ENCODE results near the gene PDE8B.

Gene PDE8B

GRCh38 chr5:77438071-77438470 lies 227.6 kb downstream of the PDE8B start:
- H3K9me3 ChIP-seq (ENCODE audit: control extremely low read depth in 1 of 5, control insufficient read depth in 4 of 5, insufficient read depth in 2 of 5, low read depth in 1 of 5, low read length in 4 of 5) = no peaks in the 10 kb centered on the region
- peaks cover 7 to 35% (median 28%) of the 10 kb centered on the region in 4 experiments for H3K36me3 ChIP-seq (ENCODE audit: control insufficient read depth in 4 of 4, insufficient read depth in 4 of 4, low read length in 3 of 4)
- H3K4me3 ChIP-seq (ENCODE audit: control insufficient read depth in 1 of 7, extremely low read depth in 1 of 7, insufficient read depth in 4 of 7, low read depth in 2 of 7, low read length in 6 of 7) = no peak overlapping the region
- H3K4me1 ChIP-seq (ENCODE audit: control extremely low read depth in 1 of 4, control insufficient read depth in 4 of 4, insufficient read depth in 4 of 4, low read length in 3 of 4) = no peaks in the 10 kb centered on the region
- H3K27ac ChIP-seq (ENCODE audit: insufficient read depth in 1 of 2, low read depth in 1 of 2, low read length in 2 of 2, poor library complexity in 1 of 2, severe bottlenecking in 2 of 2) = no peak overlapping the region
- no peak for DNase-seq
- no peaks in the 10 kb centered on the region for H3K27me3 ChIP-seq (replicated peaks in 2 of 5; ENCODE audit: control insufficient read depth in 4 of 5, insufficient read depth in 5 of 5, low read length in 4 of 5)
- CTCF ChIA-PET = interaction anchor here (1.2 to 1.7 kb wide), 2 partner anchors 54 to 295 kb away, joined by 3 to 8 read pairs; partner anchors contain the start of gene WDR41
- WGBS (ENCODE audit: insufficient coverage) = 94% methylated on average over 3 of the region's 3 CpGs
- POLR2A ChIA-PET = no interaction called here

GRCh38 chr5:77443670-77444069 lies 233.2 kb downstream of the PDE8B start:
- Histone ChIP-seq H3K36me3 (ENCODE audit: control insufficient read depth in 4 of 4, insufficient read depth in 4 of 4, low read length in 3 of 4) (peaks cover 8 to 27% (median 21%) of the 10 kb centered on the region in 4 experiments), H3K4me1 (ENCODE audit: control extremely low read depth in 1 of 4, control insufficient read depth in 4 of 4, insufficient read depth in 4 of 4, low read length in 3 of 4) (no peaks in the 10 kb centered on the region), H3K4me3 (ENCODE audit: control insufficient read depth in 1 of 7, extremely low read depth in 1 of 7, insufficient read depth in 4 of 7, low read depth in 2 of 7, low read length in 6 of 7) (no peak overlapping the region), H3K27me3 (replicated peaks in 2 of 5; ENCODE audit: control insufficient read depth in 4 of 5, insufficient read depth in 5 of 5, low read length in 4 of 5) (no peaks in the 10 kb centered on the region), H3K27ac (ENCODE audit: insufficient read depth in 1 of 2, low read depth in 1 of 2, low read length in 2 of 2, poor library complexity in 1 of 2, severe bottlenecking in 2 of 2) (no peak overlapping the region), H3K9me3 (ENCODE audit: control extremely low read depth in 1 of 5, control insufficient read depth in 4 of 5, insufficient read depth in 2 of 5, low read depth in 1 of 5, low read length in 4 of 5) (peaks cover 0 to 2% (median 0%) of the 10 kb centered on the region in 5 experiments)
- ChIA-PET POLR2A (interaction anchor here (0.6 kb wide), 1 partner anchor 12 kb away, joined by 3 read pairs; no protein-coding TSS in a partner anchor), CTCF (interaction anchor here (1.6 kb wide), 1 partner anchor 49 kb away, joined by 4 read pairs; the partner anchor contains the start of gene WDR41)
- no peak for DNase-seq
- no CpG with 5 or more reads among the region's 1 CpG for WGBS (ENCODE audit: insufficient coverage)

- Histone ChIP-seq H3K4me3 (ENCODE audit: control insufficient read depth in 1 of 7, extremely low read depth in 1 of 7, insufficient read depth in 4 of 7, low read depth in 2 of 7, low read length in 6 of 7) (no peak overlapping the region), H3K27ac (ENCODE audit: insufficient read depth in 1 of 2, low read depth in 1 of 2, low read length in 2 of 2, poor library complexity in 1 of 2, severe bottlenecking in 2 of 2) (no peak overlapping the region), H3K27me3 (replicated peaks in 2 of 5; ENCODE audit: control insufficient read depth in 4 of 5, insufficient read depth in 5 of 5, low read length in 4 of 5) (no peaks in the 10 kb centered on the region), H3K9me3 (ENCODE audit: control extremely low read depth in 1 of 5, control insufficient read depth in 4 of 5, insufficient read depth in 2 of 5, low read depth in 1 of 5, low read length in 4 of 5) (peaks cover 0 to 2% (median 0%) of the 10 kb centered on the region in 5 experiments), H3K4me1 (ENCODE audit: control extremely low read depth in 1 of 4, control insufficient read depth in 4 of 4, insufficient read depth in 4 of 4, low read length in 3 of 4) (peaks cover 0 to 5% (median 2%) of the 10 kb centered on the region in 4 experiments), H3K36me3 (ENCODE audit: control insufficient read depth in 4 of 4, insufficient read depth in 4 of 4, low read length in 3 of 4) (peaks cover 10 to 28% (median 18%) of the 10 kb centered on the region in 4 experiments)
- WGBS (ENCODE audit: insufficient coverage) = 100% methylated on average over 1 of the region's 1 CpG
- POLR2A ChIA-PET = no interaction called here
- CTCF ChIA-PET = interaction anchor here (1.6 kb wide), 1 partner anchor 48 kb away, joined by 4 read pairs; the partner anchor contains the start of gene WDR41
- no peak for DNase-seq
These were observed 233.9 kb downstream of the PDE8B start for GRCh38 chr5:77444356-77444755.

DNA sequence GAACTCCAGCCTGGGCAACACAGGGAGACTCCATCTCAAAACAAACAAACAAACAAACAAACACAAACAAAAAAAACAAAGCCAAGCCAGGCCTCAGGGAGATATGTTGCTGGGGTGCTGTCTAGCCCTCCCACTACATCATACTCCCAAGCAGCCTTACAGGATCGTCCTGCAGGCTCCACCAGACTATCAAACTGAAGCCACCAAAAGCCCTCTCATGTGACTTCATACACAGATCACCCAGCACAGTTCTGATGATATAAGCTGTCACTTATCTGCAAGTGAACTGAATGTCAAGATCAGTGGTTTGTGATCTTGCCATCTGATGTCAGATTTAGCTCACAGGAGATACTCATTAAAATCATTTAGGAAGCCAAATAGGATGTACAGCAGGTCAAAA lies 238.4 kb downstream of the PDE8B start:
- CTCF ChIA-PET = interaction anchor here (1.2 to 1.7 kb wide), 3 partner anchors 9 to 43 kb away, joined by 3 read pairs; partner anchors contain the start of gene WDR41
- peaks cover 0 to 2% (median 0%) of the 10 kb centered on the region in 5 experiments for H3K9me3 ChIP-seq (ENCODE audit: control extremely low read depth in 1 of 5, control insufficient read depth in 4 of 5, insufficient read depth in 2 of 5, low read depth in 1 of 5, low read length in 4 of 5)
- DNase-seq = no peak
- no CpG with 5 or more reads among the region's 1 CpG for WGBS (ENCODE audit: insufficient coverage)
- POLR2A ChIA-PET = no interaction called here
- H3K27ac ChIP-seq (ENCODE audit: insufficient read depth in 1 of 2, low read depth in 1 of 2, low read length in 2 of 2, poor library complexity in 1 of 2, severe bottlenecking in 2 of 2) = no peak overlapping the region
- no peaks in the 10 kb centered on the region for H3K27me3 ChIP-seq (replicated peaks in 2 of 5; ENCODE audit: control insufficient read depth in 4 of 5, insufficient read depth in 5 of 5, low read length in 4 of 5)
- H3K4me1 ChIP-seq (ENCODE audit: control extremely low read depth in 1 of 4, control insufficient read depth in 4 of 4, insufficient read depth in 4 of 4, low read length in 3 of 4) = peaks cover 0 to 7% (median 5%) of the 10 kb centered on the region in 4 experiments
- no peak overlapping the region for H3K4me3 ChIP-seq (ENCODE audit: control insufficient read depth in 1 of 7, extremely low read depth in 1 of 7, insufficient read depth in 4 of 7, low read depth in 2 of 7, low read length in 6 of 7)
- H3K36me3 ChIP-seq (ENCODE audit: control insufficient read depth in 4 of 4, insufficient read depth in 4 of 4, low read length in 3 of 4) = peaks cover 11 to 23% (median 17%) of the 10 kb centered on the region in 4 experiments

GRCh38 chr5:77449277-77449676 lies 238.8 kb downstream of the PDE8B start:
- peak; percentile 14 to 75 (median 65) for DNase-seq
- Histone ChIP-seq H3K36me3 (ENCODE audit: control insufficient read depth in 4 of 4, insufficient read depth in 4 of 4, low read length in 3 of 4) (peaks cover 11 to 23% (median 19%) of the 10 kb centered on the region in 4 experiments), H3K4me3 (ENCODE audit: control insufficient read depth in 1 of 7, extremely low read depth in 1 of 7, insufficient read depth in 4 of 7, low read depth in 2 of 7, low read length in 6 of 7) (no peak overlapping the region), H3K27ac (ENCODE audit: insufficient read depth in 1 of 2, low read depth in 1 of 2, low read length in 2 of 2, poor library complexity in 1 of 2, severe bottlenecking in 2 of 2) (no peak overlapping the region), H3K27me3 (replicated peaks in 2 of 5; ENCODE audit: control insufficient read depth in 4 of 5, insufficient read depth in 5 of 5, low read length in 4 of 5) (no peaks in the 10 kb centered on the region), H3K4me1 (ENCODE audit: control extremely low read depth in 1 of 4, control insufficient read depth in 4 of 4, insufficient read depth in 4 of 4, low read length in 3 of 4) (peaks cover 0 to 7% (median 5%) of the 10 kb centered on the region in 4 experiments), H3K9me3 (ENCODE audit: control extremely low read depth in 1 of 5, control insufficient read depth in 4 of 5, insufficient read depth in 2 of 5, low read depth in 1 of 5, low read length in 4 of 5) (peaks cover 0 to 2% (median 0%) of the 10 kb centered on the region in 5 experiments)
- 29% methylated on average over 1 of the region's 1 CpG for WGBS (ENCODE audit: insufficient coverage)
- POLR2A ChIA-PET = no interaction called here
- CTCF ChIA-PET = interaction anchor here (1.2 to 2.4 kb wide), 3 partner anchors 9 to 43 kb away, joined by 3 to 7 read pairs (median 3); partner anchors contain the start of gene WDR41

- CTCF ChIA-PET = interaction anchor here (1.7 to 2.4 kb wide), 2 partner anchors 25 to 42 kb away, joined by 3 to 7 read pairs; partner anchors contain the start of gene WDR41
- H3K4me3 ChIP-seq (ENCODE audit: control insufficient read depth in 1 of 7, extremely low read depth in 1 of 7, insufficient read depth in 4 of 7, low read depth in 2 of 7, low read length in 6 of 7) = no peak overlapping the region
- peak in 2 of 3 donors; percentile 7 to 8 for DNase-seq
- POLR2A ChIA-PET = no interaction called here
- peaks cover 11 to 27% (median 18%) of the 10 kb centered on the region in 4 experiments for H3K36me3 ChIP-seq (ENCODE audit: control insufficient read depth in 4 of 4, insufficient read depth in 4 of 4, low read length in 3 of 4)
- H3K27me3 ChIP-seq (replicated peaks in 2 of 5; ENCODE audit: control insufficient read depth in 4 of 5, insufficient read depth in 5 of 5, low read length in 4 of 5) = no peaks in the 10 kb centered on the region
- WGBS (ENCODE audit: insufficient coverage) = 67% methylated on average over 1 of the region's 2 CpGs
- H3K9me3 ChIP-seq (ENCODE audit: control extremely low read depth in 1 of 5, control insufficient read depth in 4 of 5, insufficient read depth in 2 of 5, low read depth in 1 of 5, low read length in 4 of 5) = peaks cover 0 to 2% (median 0%) of the 10 kb centered on the region in 5 experiments
- H3K27ac ChIP-seq (ENCODE audit: insufficient read depth in 1 of 2, low read depth in 1 of 2, low read length in 2 of 2, poor library complexity in 1 of 2, severe bottlenecking in 2 of 2) = no peak overlapping the region
- H3K4me1 ChIP-seq (ENCODE audit: control extremely low read depth in 1 of 4, control insufficient read depth in 4 of 4, insufficient read depth in 4 of 4, low read length in 3 of 4) = peaks cover 0 to 7% (median 5%) of the 10 kb centered on the region in 4 experiments
These were observed 239.5 kb downstream of the PDE8B start for GRCh38 chr5:77449981-77450380.

DNA sequence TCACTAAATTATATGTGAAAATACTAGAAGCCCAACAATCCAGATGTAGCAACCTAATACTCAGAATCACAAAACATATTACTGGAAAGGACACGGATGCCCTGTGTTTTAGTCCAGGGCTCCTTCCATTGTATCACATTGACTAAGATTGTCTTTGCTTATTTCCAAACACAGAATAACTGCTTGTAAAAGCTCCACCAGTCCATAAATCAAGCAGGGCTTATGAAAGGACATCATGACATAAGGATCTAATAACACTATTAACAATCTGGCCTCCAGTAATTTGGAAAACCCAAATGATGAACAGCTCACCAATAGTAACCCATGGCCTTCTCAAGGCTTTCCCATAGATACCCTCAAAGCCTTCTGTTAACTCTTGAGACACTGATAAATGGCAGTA lies 241.9 kb downstream of the PDE8B start:
- DNase-seq = no peak
- Histone ChIP-seq H3K27me3 (replicated peaks in 2 of 5; ENCODE audit: control insufficient read depth in 4 of 5, insufficient read depth in 5 of 5, low read length in 4 of 5) (no peaks in the 10 kb centered on the region), H3K9me3 (ENCODE audit: control extremely low read depth in 1 of 5, control insufficient read depth in 4 of 5, insufficient read depth in 2 of 5, low read depth in 1 of 5, low read length in 4 of 5) (no peaks in the 10 kb centered on the region), H3K36me3 (ENCODE audit: control insufficient read depth in 4 of 4, insufficient read depth in 4 of 4, low read length in 3 of 4) (peaks cover 13 to 24% (median 17%) of the 10 kb centered on the region in 4 experiments), H3K27ac (ENCODE audit: insufficient read depth in 1 of 2, low read depth in 1 of 2, low read length in 2 of 2, poor library complexity in 1 of 2, severe bottlenecking in 2 of 2) (no peak overlapping the region), H3K4me1 (ENCODE audit: control extremely low read depth in 1 of 4, control insufficient read depth in 4 of 4, insufficient read depth in 4 of 4, low read length in 3 of 4) (peaks cover 0 to 7% (median 5%) of the 10 kb centered on the region in 4 experiments), H3K4me3 (ENCODE audit: control insufficient read depth in 1 of 7, extremely low read depth in 1 of 7, insufficient read depth in 4 of 7, low read depth in 2 of 7, low read length in 6 of 7) (no peak overlapping the region)
- ChIA-PET CTCF (no interaction called here), POLR2A (no interaction called here)
- 89% methylated on average over 1 of the region's 1 CpG for WGBS (ENCODE audit: insufficient coverage)

All from common myeloid progenitor, CD34-positive (primary cell).